Measurements from ENCODE around the gene ECEL1.

ECEL1 gene

GRCh38 chr2:232493701-232494474, 6.3 kb upstream of the ECEL1 start:
- Histone ChIP-seq H3K4me1 (ENCODE audit: control insufficient read depth, insufficient read depth, low read length) (peaks cover 6% of the 10 kb centered on the region), H3K9me3 (ENCODE audit: control insufficient read depth, insufficient read depth, low read length) (no peaks in the 10 kb centered on the region), H3K9ac (ENCODE audit: low read depth, low read length) (no peak overlapping the region), H3K27me3 (ENCODE audit: control insufficient read depth, insufficient read depth, low read length) (peaks cover 4% of the 10 kb centered on the region), H3K4me3 (ENCODE audit: low read depth, low read length) (no peak overlapping the region), H3K36me3 (ENCODE audit: control insufficient read depth, insufficient read depth, low read length) (no peaks in the 10 kb centered on the region)

- Histone ChIP-seq H3K4me3 (ENCODE audit: low read depth, low read length) (no peak overlapping the region), H3K36me3 (ENCODE audit: control insufficient read depth, insufficient read depth, low read length) (no peaks in the 10 kb centered on the region), H3K9me3 (ENCODE audit: control insufficient read depth, insufficient read depth, low read length) (no peaks in the 10 kb centered on the region), H3K9ac (ENCODE audit: low read depth, low read length) (no peak overlapping the region), H3K4me1 (ENCODE audit: control insufficient read depth, insufficient read depth, low read length) (peaks cover 6% of the 10 kb centered on the region), H3K27me3 (ENCODE audit: control insufficient read depth, insufficient read depth, low read length) (peaks cover 11% of the 10 kb centered on the region)
These were observed 5.5 kb upstream of the ECEL1 start for GRCh38 chr2:232492963-232493700.

GRCh38 chr2:232492236-232492848, 4.7 kb upstream of the ECEL1 start:
- peaks cover 6% of the 10 kb centered on the region for H3K4me1 ChIP-seq (ENCODE audit: control insufficient read depth, insufficient read depth, low read length)
- peaks cover 15% of the 10 kb centered on the region for H3K27me3 ChIP-seq (ENCODE audit: control insufficient read depth, insufficient read depth, low read length)
- no peaks in the 10 kb centered on the region for H3K9me3 ChIP-seq (ENCODE audit: control insufficient read depth, insufficient read depth, low read length)
- no peak overlapping the region for H3K9ac ChIP-seq (ENCODE audit: low read depth, low read length)
- H3K4me3 ChIP-seq (ENCODE audit: low read depth, low read length) = no peak overlapping the region
- H3K36me3 ChIP-seq (ENCODE audit: control insufficient read depth, insufficient read depth, low read length) = no peaks in the 10 kb centered on the region

- Histone ChIP-seq H3K27me3 (ENCODE audit: control insufficient read depth, insufficient read depth, low read length) (peaks cover 24% of the 10 kb centered on the region), H3K9ac (ENCODE audit: low read depth, low read length) (no peak overlapping the region), H3K4me1 (ENCODE audit: control insufficient read depth, insufficient read depth, low read length) (peaks cover 6% of the 10 kb centered on the region), H3K9me3 (ENCODE audit: control insufficient read depth, insufficient read depth, low read length) (no peaks in the 10 kb centered on the region), H3K36me3 (ENCODE audit: control insufficient read depth, insufficient read depth, low read length) (no peaks in the 10 kb centered on the region), H3K4me3 (ENCODE audit: low read depth, low read length) (no peak overlapping the region)
These were observed 3.6 kb upstream of the ECEL1 start for GRCh38 chr2:232491139-232491780.

- peaks cover 6% of the 10 kb centered on the region for H3K4me1 ChIP-seq (ENCODE audit: control insufficient read depth, insufficient read depth, low read length)
- no peaks in the 10 kb centered on the region for H3K9me3 ChIP-seq (ENCODE audit: control insufficient read depth, insufficient read depth, low read length)
- no peak overlapping the region for H3K9ac ChIP-seq (ENCODE audit: low read depth, low read length)
- H3K27me3 ChIP-seq (ENCODE audit: control insufficient read depth, insufficient read depth, low read length) = peaks cover 32% of the 10 kb centered on the region
- H3K36me3 ChIP-seq (ENCODE audit: control insufficient read depth, insufficient read depth, low read length) = no peaks in the 10 kb centered on the region
- no peak overlapping the region for H3K4me3 ChIP-seq (ENCODE audit: low read depth, low read length)
These were observed 2.8 kb upstream of the ECEL1 start for GRCh38 chr2:232490221-232491138.

GRCh38 chr2:232489516-232490220, 2.0 kb upstream of the ECEL1 start:
- H3K27me3 ChIP-seq (ENCODE audit: control insufficient read depth, insufficient read depth, low read length) = peaks cover 40% of the 10 kb centered on the region
- no peaks in the 10 kb centered on the region for H3K36me3 ChIP-seq (ENCODE audit: control insufficient read depth, insufficient read depth, low read length)
- H3K4me1 ChIP-seq (ENCODE audit: control insufficient read depth, insufficient read depth, low read length) = peaks cover 6% of the 10 kb centered on the region
- H3K9me3 ChIP-seq (ENCODE audit: control insufficient read depth, insufficient read depth, low read length) = no peaks in the 10 kb centered on the region
- no peak overlapping the region for H3K4me3 ChIP-seq (ENCODE audit: low read depth, low read length)
- H3K9ac ChIP-seq (ENCODE audit: low read depth, low read length) = no peak overlapping the region

GRCh38 chr2:232488721-232489300, 1.2 kb upstream of the ECEL1 start:
- H3K4me1 ChIP-seq (ENCODE audit: control insufficient read depth, insufficient read depth, low read length) = peaks cover 6% of the 10 kb centered on the region
- H3K36me3 ChIP-seq (ENCODE audit: control insufficient read depth, insufficient read depth, low read length) = no peaks in the 10 kb centered on the region
- peaks cover 48% of the 10 kb centered on the region for H3K27me3 ChIP-seq (ENCODE audit: control insufficient read depth, insufficient read depth, low read length)
- no peak overlapping the region for H3K9ac ChIP-seq (ENCODE audit: low read depth, low read length)
- no peaks in the 10 kb centered on the region for H3K9me3 ChIP-seq (ENCODE audit: control insufficient read depth, insufficient read depth, low read length)
- no peak overlapping the region for H3K4me3 ChIP-seq (ENCODE audit: low read depth, low read length)

GRCh38 chr2:232488097-232488711, 570 bp upstream of the ECEL1 start:
- H3K9me3 ChIP-seq (ENCODE audit: control insufficient read depth, insufficient read depth, low read length) = no peaks in the 10 kb centered on the region
- peak overlapping the region; percentile 37 for H3K4me3 ChIP-seq (ENCODE audit: low read depth, low read length)
- H3K36me3 ChIP-seq (ENCODE audit: control insufficient read depth, insufficient read depth, low read length) = no peaks in the 10 kb centered on the region
- no peak overlapping the region for H3K9ac ChIP-seq (ENCODE audit: low read depth, low read length)
- peaks cover 6% of the 10 kb centered on the region for H3K4me1 ChIP-seq (ENCODE audit: control insufficient read depth, insufficient read depth, low read length)
- peaks cover 53% of the 10 kb centered on the region for H3K27me3 ChIP-seq (ENCODE audit: control insufficient read depth, insufficient read depth, low read length)

GRCh38 chr2:232486558-232487384, 863 bp downstream of the ECEL1 start:
- peaks cover 6% of the 10 kb centered on the region for H3K4me1 ChIP-seq (ENCODE audit: control insufficient read depth, insufficient read depth, low read length)
- H3K4me3 ChIP-seq (ENCODE audit: low read depth, low read length) = peak overlapping the region; percentile 41
- H3K27me3 ChIP-seq (ENCODE audit: control insufficient read depth, insufficient read depth, low read length) = peaks cover 53% of the 10 kb centered on the region
- H3K36me3 ChIP-seq (ENCODE audit: control insufficient read depth, insufficient read depth, low read length) = peaks cover 3% of the 10 kb centered on the region
- no peaks in the 10 kb centered on the region for H3K9me3 ChIP-seq (ENCODE audit: control insufficient read depth, insufficient read depth, low read length)
- H3K9ac ChIP-seq (ENCODE audit: low read depth, low read length) = no peak overlapping the region

Measured in iPS-15b (cell line).